Measurements from ENCODE around the gene UBTF.

The UBTF gene

GRCh38 chr17:44219616-44220212, at the start of gene UBTF:
Gene UBTF (minus strand): TSS chr17:44219675. CDS start chr17:44218229, 1,446 bp downstream.
- DNase-seq (ENCODE audit: extremely low read depth in 1 of 2, low read depth in 1 of 2), result peak in 1 of 2 donors; percentile 59

- DNase-seq (ENCODE audit: extremely low read depth in 1 of 2, low read depth in 1 of 2), result no peak
These were observed 49.4 kb upstream of the UBTF start for GRCh38 chr17:44268709-44269534.

GRCh38 chr17:44267818-44268490, 48.5 kb upstream of the UBTF start, which contains the start of gene SLC4A1:
Gene SLC4A1 (minus strand): TSS chr17:44268135. CDS start chr17:44262866, 5,269 bp downstream.
- no peak for DNase-seq (ENCODE audit: extremely low read depth in 1 of 2, low read depth in 1 of 2)

GRCh38 chr17:44267165-44267455, 47.6 kb upstream of the UBTF start:
- no peak for DNase-seq (ENCODE audit: extremely low read depth in 1 of 2, low read depth in 1 of 2)

GRCh38 chr17:44266402-44267164, 47.1 kb upstream of the UBTF start:
- no peak for DNase-seq (ENCODE audit: extremely low read depth in 1 of 2, low read depth in 1 of 2)

- DNase-seq (ENCODE audit: extremely low read depth in 1 of 2, low read depth in 1 of 2), result no peak
These were observed 43.9 kb upstream of the UBTF start for GRCh38 chr17:44263345-44263902.

GRCh38 chr17:44262654-44263225, 43.3 kb upstream of the UBTF start:
- no peak for DNase-seq (ENCODE audit: extremely low read depth in 1 of 2, low read depth in 1 of 2)

- no peak for DNase-seq (ENCODE audit: extremely low read depth in 1 of 2, low read depth in 1 of 2)
These were observed 40.8 kb upstream of the UBTF start for GRCh38 chr17:44260296-44260695.

GRCh38 chr17:44258811-44259351, 39.4 kb upstream of the UBTF start:
- DNase-seq (ENCODE audit: extremely low read depth in 1 of 2, low read depth in 1 of 2), result no peak

GRCh38 chr17:44257815-44258760, 38.6 kb upstream of the UBTF start:
- DNase-seq (ENCODE audit: extremely low read depth in 1 of 2, low read depth in 1 of 2), result no peak

- DNase-seq (ENCODE audit: extremely low read depth in 1 of 2, low read depth in 1 of 2), result no peak
These were observed 37.2 kb upstream of the UBTF start for GRCh38 chr17:44256671-44257070.

- no peak for DNase-seq (ENCODE audit: extremely low read depth in 1 of 2, low read depth in 1 of 2)
These were observed 36.4 kb upstream of the UBTF start for GRCh38 chr17:44255915-44256314.

- DNase-seq (ENCODE audit: extremely low read depth in 1 of 2, low read depth in 1 of 2), result no peak
These were observed 35.1 kb upstream of the UBTF start for GRCh38 chr17:44254361-44255095.

GRCh38 chr17:44253006-44253405, 33.5 kb upstream of the UBTF start:
- no peak for DNase-seq (ENCODE audit: extremely low read depth in 1 of 2, low read depth in 1 of 2)

- DNase-seq (ENCODE audit: extremely low read depth in 1 of 2, low read depth in 1 of 2), result no peak
These were observed 31.6 kb upstream of the UBTF start for GRCh38 chr17:44251062-44251461.

GRCh38 chr17:44249501-44250246, 30.2 kb upstream of the UBTF start:
- DNase-seq (ENCODE audit: extremely low read depth in 1 of 2, low read depth in 1 of 2), result no peak

GRCh38 chr17:44247876-44248736, 28.6 kb upstream of the UBTF start:
- no peak for DNase-seq (ENCODE audit: extremely low read depth in 1 of 2, low read depth in 1 of 2)

Data from activated CD8-positive, alpha-beta memory T cell treated with anti-CD3 and anti-CD28 coated beads for 1 hour (primary cell).